GM21576 (cell line): ENCODE measurements around the gene NIN.

Source experiments
- ATAC-seq: cut with Tn5 transposase; IDR thresholded peaks from one replicate; pipeline ENCODE4 v1.9.1; 2021; ENCODE audit warnings: mild to moderate bottlenecking, moderate library complexity; ENCODE audit not compliant: unreplicated experiment

Gene NIN

DNA sequence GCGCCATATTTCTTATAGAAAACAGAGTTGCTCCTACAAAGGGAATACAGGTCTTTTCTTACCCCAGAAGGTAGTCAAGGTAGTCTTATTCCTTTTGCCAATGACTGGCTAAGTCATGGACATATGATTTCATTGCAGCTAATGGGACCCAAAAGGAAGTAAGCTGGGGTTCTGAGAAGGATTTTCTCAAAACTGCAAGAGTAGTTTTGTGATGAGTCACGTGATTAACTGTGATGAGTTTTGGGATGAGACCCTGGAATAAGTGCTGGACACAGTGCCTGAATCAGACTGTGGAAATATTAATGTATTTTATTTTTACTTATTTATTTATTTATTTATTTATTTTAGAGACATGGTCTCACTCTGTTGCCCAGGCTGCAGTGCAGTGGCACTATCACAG, 13.4 kb upstream of the NIN start:
- no peak for ATAC-seq

DNA sequence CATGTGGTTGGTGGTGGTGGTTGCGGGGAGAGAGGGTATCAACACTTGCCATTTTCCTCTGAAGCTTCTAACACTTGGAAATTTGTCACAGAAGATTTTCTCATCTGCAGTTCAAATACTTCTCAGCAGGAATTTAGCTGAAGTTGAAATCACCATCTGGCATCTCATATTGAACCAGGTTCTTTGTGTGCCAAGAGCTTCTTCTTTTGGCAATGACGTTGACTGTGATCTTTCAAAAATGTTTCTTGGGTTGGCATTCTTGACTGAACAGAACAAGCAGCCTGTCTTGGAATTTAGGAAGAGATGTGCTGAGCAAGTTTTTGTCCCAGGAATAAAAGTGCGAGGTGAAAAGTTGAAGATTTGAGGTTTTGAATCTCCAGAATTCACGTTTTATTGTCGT, 8.7 kb upstream of the NIN start:
- ATAC-seq = no peak

DNA sequence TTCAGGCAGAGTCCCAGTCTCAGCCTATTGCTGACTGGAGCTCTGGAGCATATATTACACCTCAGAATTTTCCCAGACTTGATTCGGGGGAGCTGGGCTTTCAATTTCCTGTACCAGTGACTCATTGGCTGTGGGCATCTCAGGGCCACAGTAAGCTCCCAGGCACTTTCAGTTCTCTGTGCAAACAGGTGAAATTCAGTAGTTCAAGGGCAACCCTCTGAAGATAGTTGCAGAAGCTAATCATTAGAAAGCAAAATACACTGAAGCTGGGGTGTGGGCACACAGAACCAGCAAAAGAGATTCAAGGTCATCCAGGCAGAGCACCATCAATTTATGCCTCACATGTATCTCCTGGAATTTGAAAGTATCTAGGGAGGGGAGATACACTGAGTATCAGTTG, 8.1 kb upstream of the NIN start:
- ATAC-seq = no peak

DNA sequence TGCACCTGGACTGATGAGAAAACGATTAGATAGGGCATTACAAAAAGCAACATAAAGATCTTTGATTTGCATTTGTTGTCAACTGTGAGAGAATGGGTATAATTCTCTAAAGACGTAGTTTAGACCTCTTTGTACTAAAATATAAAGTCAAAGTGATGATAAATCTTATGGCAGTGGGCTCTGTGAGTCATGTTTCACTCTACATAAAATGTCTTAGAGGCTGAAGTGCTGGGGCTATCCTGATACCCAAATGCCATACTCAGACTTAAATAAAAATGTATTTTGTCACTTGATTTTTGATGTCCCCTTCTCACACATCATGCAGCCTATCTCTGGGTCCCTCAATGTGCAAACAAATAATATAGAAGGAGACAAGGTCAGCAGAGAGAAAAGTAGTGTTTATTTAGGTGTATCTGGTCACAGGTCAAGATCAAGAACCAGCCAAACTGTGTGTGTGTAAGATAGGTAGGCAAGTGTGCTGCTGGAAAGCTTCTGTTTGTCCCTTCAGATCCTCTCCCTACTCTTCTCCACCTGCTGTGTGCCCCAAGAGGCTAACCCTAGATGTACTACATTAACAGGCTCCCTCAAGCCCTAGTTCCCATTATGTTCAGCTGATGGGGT, 7.0 kb upstream of the NIN start:
- no peak for ATAC-seq

DNA sequence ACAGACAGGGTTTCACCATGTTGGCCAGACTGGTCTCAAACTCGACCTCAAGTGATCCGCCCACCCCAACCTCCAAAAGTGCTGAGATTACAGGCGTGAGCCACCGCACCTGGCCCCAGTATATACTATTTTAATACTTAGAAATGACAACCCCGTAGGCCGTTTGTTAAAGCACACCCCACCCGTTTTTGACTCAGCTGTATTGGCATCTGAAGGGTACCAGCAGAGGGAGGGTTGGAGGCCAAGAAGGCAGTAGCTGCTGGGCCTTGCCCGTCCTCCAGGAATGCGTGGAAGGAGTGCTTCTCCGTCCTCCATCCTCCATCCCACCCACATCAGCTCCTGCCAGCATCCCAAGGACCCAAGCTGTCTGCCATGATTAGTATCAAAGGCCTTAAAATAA, 6.3 kb upstream of the NIN start:
- ATAC-seq = no peak

DNA sequence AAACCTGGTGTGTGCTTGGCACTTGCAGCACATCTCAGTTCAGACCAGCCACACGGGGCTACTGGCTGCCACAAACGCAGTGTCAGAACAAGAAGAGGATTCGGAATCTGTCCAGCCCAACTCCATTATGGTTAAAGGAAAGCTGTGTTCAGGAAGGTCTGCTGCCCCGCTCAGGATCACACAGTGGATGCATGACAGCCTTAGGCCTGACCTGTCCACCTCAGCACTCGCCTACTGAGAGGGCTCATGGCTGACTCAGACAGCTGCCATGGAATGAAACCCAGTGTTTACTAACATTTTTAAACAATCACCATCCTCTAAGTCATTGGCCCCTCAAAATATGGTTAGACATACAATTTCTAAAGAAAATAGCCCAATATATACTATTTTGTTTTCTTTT, 5.6 kb upstream of the NIN start:
- ATAC-seq = no peak

DNA sequence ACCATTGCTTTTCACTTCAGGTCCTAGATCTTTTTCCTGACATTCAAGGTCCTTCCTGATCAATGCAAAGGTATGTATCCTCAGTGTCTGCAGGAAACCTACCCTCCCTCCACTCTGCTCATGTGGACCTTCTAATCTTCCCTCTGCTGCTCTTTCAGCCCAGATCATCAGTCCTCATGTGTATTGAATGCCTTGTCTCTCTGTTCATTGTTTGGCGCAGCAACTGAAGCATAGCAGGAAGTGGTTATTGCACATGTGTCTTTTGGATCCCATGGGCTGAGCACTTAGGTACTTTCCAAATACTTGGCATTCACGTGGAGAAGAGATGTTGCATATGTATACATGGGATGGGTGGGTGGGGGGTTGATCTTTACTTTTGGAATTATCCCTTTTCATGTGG, 4.3 kb upstream of the NIN start:
- ATAC-seq = no peak

DNA sequence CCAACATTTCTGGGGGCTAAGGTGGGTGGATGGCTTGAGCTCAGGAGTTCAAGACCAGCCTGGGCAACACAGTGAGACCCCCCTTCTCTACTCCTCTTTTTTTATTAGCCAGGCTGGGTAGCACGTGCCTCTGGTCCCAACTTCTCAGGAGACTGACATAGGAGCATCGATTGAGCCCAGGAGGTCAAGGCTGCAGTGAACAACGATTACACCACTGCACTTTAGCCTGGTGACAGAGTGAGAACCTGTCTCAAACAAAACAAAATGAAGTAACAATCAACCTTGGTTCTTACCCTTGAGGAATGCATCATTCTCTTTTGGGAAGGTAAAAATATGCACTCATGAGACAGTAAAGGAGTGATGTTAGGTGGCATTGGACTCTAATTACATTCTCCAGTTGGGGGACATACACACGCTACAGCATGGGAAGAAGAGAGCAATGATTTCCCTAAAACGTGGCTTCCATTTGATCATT, 3.9 kb upstream of the NIN start:
- no peak for ATAC-seq

DNA sequence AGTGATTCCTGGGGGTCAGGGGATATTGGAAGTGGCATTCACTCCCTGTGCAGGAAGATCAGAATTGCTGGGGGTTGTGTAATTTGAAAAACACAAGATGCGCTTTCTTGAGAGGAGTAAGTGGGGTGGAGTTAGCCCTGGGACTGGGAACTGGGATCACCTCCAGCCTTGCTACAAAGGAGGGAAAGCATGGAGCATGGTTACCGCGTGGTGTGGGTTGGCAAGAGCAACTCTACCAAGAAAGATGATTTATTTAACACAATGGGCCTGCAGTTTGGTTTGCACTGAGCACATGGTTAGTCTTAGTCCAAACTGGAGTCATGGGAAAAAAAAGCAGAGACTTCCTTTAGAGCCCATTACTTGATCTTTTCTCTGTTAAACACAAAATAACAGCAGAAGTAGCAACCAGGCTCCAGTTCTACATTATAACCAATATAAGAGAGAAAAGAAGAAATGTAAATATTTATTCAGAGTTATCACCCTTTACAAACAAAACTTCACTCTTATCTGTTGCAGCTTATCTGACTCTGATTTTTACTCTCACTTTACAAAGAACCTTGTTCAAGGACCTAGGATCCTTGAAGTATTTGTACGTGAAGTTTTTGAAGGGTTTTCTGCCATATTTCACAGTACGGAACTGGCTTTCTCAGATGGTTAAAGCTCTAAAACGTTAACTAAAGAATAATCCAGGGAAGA, 2.1 kb upstream of the NIN start:
- no peak for ATAC-seq

DNA sequence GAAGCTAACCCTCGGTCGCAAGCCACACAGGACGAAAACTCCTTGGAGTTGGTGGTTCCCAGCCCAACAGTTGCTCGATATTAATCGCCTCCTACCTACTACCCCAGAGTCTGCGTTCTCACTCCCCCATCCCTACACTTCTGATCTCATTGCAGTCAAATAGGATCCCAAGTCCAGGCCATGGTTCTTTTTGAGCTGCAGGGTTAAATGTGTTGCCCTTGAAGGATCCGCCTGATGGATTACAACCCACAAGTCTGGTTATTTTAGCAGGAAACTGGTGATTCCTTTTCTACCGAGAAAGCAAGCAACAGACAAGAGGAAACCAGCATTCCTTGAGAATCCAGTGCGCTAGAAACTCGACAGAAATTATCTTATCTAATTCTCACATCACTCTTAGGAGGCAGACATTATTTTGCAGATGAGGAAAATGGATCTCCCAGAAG, 785 bp upstream of the NIN start:
- no peak for ATAC-seq

DNA sequence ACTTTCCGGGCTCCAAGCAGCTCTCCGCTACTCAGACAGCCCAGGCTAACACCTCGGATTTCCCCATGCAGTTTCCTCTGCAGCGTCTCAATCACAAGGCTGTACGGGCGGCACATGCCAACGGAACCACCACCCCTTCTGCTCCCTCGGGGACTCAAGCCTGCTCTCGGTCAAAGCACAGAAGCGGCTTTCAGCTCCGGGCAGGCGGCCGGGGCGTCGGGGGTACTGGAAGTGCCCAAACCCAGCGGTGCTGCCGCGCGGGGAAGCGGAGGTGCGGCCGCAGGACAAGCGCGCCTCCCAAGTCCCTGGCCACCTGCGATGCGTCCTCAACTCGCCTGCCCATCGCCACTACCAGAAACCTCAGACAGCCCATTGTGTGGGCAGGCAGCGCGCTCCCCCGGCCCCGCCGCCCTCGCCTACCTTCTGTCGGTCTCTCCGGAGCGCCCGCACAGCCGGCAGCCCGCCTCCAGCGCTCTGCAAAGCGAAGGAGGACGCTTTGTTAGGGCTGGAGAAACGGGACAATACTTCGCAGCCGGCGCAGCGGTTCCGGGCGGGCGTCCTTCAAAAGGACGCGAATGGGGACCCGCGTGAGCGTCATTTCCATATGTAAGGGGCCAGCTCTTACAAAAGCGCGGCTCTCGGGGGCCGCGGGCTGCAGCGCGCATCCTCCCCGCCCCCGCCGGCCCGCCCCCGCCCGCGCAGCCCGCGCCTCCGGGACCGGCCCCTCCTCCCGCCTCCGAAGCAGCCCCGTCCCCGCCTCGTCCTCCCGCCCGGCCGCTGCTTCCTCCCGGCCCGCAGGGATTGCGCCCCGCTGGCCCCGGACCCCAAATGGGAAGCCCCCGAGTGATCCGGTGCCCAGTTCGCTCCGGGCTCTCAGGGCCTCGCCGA, 674 bp downstream of the NIN start:
- ATAC-seq = peak; percentile 38

DNA sequence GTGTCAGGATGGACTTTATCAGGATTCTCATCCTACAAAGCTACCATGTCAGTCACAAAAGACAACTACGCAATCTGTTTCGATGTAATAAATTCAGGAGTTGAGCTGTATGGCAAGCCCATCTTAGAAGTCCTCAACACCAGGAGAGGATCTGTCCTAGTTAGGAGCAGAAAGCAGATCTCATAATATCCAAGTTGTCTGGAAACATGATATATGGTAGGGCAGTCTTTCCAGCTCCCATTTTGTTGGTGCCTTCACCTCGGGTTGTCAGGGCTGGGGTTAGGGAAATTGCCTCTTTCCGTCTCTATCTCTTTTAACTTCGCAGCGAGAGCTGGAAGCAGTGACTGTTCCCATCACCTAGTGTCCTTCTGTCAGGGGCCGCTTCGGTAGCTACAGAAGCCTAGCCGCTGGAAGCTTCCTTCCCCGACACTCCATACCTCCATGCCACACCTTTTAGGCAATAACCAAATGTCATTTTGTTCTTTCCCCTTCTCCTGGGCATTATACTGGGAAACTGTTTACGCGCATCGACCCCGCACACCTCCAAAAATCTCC, 1.4 kb downstream of the NIN start:
- no peak for ATAC-seq

DNA sequence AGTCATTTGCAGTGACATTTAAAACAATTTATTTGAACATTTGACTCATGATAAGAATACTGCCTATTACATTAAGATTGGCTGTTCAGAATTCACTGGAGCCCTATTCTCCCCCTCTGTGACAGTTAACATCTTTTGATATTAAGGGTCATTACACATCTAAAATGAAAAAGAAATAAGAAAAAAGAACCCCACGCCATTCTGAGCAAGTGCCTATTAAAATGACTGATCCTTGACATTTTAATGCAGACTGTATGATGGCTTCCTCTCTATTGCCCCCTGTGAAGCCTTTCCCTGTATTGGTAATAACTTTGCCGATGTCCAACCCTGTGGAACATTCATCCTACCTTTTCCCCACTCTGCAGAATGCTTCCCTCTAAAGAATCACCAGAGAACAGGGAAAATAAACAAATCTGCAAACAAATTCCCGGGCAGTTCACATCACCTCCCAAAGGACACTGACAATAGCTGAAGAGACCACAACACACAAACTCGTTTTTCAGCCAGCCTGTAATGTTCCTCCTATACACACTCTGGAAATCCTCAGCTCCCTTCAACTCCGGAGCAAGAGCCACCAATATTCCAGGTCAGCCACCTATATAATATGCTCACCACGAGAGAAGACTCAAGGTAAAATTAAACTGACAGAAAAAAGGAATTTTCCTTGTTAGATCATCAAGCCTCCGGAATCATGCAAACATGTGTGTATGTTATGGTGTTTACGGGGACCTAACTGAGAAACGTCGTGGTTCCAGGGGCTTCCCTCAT, 2.1 kb downstream of the NIN start:
- no peak for ATAC-seq

DNA sequence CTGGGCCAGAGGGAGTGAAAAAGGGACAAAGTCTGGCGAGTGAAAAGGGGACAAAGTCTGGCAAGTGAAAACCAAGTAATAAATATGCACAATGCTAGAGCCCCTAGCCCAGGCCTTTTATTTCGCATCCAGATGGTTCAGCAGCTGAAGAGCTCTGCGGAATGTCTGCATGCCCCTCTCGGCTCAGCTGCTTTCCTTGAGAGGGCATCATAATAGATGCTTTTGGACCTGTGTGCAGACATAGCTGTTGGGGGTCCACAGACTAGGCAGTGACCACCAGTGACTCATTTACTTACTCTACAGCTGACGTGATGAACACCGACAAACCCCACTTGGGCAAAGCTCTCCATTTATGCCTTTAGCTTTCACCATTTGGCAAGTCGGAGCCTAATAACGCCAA, 4.3 kb downstream of the NIN start:
- ATAC-seq = no peak

DNA sequence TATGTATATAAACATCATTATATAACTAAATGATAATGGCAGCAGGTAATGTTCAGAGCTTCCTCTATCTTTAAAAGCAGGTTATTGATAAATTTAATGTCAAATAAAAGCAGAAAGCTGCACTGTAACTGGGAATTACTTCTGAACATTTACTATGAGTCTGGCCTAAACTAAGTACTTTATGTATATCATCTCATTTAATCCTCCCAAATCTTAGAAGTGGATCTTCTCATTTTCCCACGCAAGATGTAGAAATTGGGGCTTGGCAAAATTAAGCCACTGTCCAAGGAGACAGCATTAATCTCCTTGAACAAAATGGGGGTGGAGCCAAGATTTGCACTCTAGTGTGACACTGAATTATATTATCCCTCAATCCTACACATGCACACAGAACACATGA, 5.7 kb downstream of the NIN start:
- no peak for ATAC-seq

DNA sequence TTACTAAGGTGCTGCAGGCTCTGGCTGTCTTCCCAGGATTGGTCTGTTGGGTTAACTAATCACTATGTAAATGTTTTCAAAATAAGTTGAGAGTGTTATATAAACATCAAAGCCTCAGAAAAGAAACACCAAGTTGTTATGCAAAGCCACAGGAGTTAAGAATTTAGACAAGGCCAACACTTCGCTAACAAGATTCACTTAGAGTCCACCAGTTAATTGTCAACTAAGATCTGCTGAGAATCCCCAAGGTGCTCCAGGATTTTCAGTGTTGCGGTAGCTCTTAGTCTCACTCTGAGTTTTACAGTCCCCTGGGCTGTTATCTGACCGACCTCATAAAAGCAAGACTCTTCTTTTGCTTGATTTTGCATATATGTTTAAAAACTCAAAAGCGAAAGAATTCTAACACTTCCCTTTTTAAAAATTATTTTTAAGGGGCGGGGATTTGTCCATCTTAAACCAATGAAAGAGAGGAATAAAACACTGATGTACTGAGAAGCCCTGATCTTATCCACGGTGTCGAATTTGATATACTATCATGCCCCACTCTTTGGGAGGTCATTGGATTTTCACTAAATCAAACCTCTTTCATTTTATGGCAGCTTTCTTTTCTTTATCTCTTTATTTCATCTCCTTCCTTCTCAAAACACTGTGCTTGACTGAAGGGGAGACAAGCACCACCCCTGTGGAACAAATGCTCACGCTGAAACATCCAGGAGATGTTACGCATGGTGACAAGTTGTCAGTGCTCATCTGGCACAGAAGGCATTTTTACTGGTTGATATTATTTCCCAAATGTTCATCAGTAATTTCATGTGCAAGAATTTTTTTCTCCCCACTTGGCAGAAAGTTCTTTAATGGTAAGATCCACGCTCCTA, 7.0 kb downstream of the NIN start:
- peak; percentile 63 for ATAC-seq

DNA sequence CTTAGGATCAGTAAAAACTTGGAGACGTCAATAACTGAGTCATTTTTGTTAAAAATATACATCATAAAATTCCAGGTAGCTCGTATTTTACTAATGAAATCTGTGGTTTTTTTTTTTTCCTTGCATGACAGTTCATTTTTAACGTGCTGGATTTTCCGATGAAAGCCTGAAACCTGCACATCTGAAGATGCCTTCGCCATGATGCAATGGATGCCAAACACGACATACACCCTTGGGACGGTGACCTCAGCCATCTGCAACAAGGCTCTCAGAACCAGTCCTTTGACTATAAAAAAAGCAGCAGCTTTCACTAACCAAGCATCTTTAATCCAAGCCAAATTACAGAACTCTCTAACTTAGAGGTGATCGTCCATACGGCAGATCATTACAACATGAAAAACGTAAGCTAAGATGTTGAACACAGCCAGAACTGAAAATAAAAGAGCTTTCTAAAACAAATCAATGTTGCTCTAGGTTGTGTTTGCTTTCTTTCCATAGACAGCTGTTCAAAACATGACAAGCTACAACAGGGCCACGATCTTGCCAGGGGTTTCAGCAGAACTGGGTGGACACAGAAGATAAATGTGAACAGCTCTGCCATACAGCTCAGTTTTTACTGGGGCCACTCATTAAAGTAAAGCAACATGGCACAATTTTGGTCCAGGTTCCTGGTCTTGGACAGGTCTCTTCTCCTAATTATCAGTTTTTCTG, 7.8 kb downstream of the NIN start:
- peak; percentile 21 for ATAC-seq

DNA sequence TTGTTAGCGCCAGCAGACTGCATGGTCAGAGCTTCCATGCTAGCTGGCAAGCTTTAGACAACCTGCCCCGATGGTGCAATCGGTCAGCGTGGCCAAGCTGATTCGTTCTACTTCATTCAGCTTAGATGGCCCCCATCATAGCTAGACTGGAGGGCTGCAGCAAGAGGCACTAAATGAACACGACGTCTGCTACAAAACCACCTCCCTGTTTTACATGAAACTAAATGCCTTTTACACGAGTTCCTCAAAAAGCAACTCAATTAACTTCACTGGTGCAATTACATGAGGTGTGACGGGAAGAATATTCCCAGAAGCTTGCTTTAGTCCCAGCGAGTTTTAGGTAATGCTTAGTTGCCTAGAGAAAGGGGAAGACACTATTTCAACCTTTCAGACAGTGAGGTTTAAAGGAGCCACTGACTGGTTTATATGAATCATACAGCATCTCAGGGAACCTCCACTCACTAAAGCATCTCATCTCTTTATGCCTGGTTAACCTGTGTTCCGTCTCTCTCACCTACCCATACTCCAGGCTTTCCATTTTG, 8.4 kb downstream of the NIN start:
- ATAC-seq = no peak
